ENCODE measurements around the gene CD58.
"Not testable (repeated sequence)": the region's sequence is repeated elsewhere in the genome, so short reads cannot be mapped to it uniquely, and the experiment has no call there.

Gene CD58

GRCh38 chr1:116591951-116592605, 21.3 kb upstream of the CD58 start:
- not testable (repeated sequence) for DNase-seq (ENCODE audit: low spot score)

GRCh38 chr1:116591006-116591950, 20.5 kb upstream of the CD58 start:
- not testable (repeated sequence) for DNase-seq (ENCODE audit: low spot score)

GRCh38 chr1:116590359-116591005, 19.7 kb upstream of the CD58 start:
- not testable (repeated sequence) for DNase-seq (ENCODE audit: low spot score)

GRCh38 chr1:116589101-116589735, 18.4 kb upstream of the CD58 start:
- not testable (repeated sequence) for DNase-seq (ENCODE audit: low spot score)

GRCh38 chr1:116587501-116588227, 16.8 kb upstream of the CD58 start:
- DNase-seq (ENCODE audit: low spot score), result no peak

GRCh38 chr1:116586741-116587143, 15.9 kb upstream of the CD58 start:
- no peak for DNase-seq (ENCODE audit: low spot score)

GRCh38 chr1:116585886-116586285, 15.1 kb upstream of the CD58 start:
- no peak for DNase-seq (ENCODE audit: low spot score)

- DNase-seq (ENCODE audit: low spot score), result no peak
Observed at GRCh38 chr1:116581323-116581885, 10.6 kb upstream of the CD58 start.

- DNase-seq (ENCODE audit: low spot score), result no peak
Observed at GRCh38 chr1:116580446-116581322, 9.9 kb upstream of the CD58 start.

- DNase-seq (ENCODE audit: low spot score), result no peak
Observed at GRCh38 chr1:116579259-116579875, 8.5 kb upstream of the CD58 start.

GRCh38 chr1:116578581-116578980, 7.8 kb upstream of the CD58 start:
- DNase-seq (ENCODE audit: low spot score), result no peak

- no peak for DNase-seq (ENCODE audit: low spot score)
Observed at GRCh38 chr1:116577759-116578314, 7.0 kb upstream of the CD58 start.

- peak; percentile 75 for DNase-seq (ENCODE audit: low spot score)
Observed at GRCh38 chr1:116574581-116575291, 3.9 kb upstream of the CD58 start.

- no peak for DNase-seq (ENCODE audit: low spot score)
Observed at GRCh38 chr1:116573431-116574095, 2.7 kb upstream of the CD58 start.

- DNase-seq (ENCODE audit: low spot score), result no peak
Observed at GRCh38 chr1:116572771-116573430, 2.1 kb upstream of the CD58 start.

- DNase-seq (ENCODE audit: low spot score), result no peak
Observed at GRCh38 chr1:116572099-116572498, 1.3 kb upstream of the CD58 start.

- no peak for DNase-seq (ENCODE audit: low spot score)
Observed at GRCh38 chr1:116571215-116571919, 541 bp upstream of the CD58 start.

All from CD4-positive, alpha-beta T cell treated with Interleukin-2 at 100 ng/mL for 4 hours (primary cell).